ENCODE measurements around the gene GCHFR. TPM values are rescaled to one million over a fixed set of nuclear protein-coding genes. Genes with fewer than 3 reads are reported as not detected.

Gene GCHFR
- total RNA-seq, result 28.4 and 29.1 TPM in 2 replicates

DNA sequence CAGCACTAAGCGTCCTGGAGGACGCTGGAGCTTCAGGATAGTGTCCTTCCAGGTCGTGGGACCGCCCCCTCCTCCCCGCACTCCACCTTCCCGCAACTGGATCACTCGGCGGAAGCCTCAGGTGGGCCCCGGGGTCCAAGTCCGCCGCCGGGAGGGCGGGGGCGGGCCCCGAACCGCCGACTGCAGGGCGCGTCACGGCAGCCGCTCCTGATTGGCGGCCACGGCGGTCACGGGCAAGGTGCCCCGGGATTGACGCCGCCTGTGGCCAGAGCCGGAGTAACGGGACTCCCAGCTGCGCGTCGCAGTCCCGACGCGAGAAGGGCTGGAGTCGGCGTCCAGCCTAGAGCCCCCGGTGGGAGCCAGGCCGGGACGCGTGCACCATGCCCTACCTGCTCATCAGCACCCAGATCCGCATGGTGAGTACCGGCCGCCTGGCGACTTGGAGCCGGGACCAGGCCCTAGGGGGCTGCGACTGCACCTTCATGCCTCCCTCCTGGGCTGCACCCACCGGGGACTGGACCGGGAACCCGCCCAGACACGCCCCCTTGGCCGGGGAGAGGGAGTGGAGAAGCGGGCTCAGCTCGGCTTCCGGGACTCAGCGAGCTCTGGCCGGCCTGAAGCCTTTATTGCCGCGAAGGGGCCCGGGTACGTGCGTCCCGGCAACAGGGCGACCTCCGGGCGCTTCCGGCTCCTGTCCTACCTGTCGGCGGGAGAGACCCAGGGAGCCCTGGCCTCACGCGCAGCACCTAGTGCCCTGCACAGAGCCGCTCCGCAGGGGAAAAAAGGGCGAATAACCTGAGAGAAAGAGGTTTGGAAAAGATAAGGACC, at the start of gene GCHFR:
Gene GCHFR, plus strand, starts transcription at position 268 of the 828 bp plus-strand sequence. Its CDS starts 113 bp downstream, at position 381.
- intact Hi-C loops (cut with micrococcal nuclease), result loop anchor here (1.0 to 5.0 kb wide), 3 partner anchors 43 to 382 kb away; partner anchors contain the start of genes CHAC1, DNAJC17, KNSTRN and ZFYVE19

DNA sequence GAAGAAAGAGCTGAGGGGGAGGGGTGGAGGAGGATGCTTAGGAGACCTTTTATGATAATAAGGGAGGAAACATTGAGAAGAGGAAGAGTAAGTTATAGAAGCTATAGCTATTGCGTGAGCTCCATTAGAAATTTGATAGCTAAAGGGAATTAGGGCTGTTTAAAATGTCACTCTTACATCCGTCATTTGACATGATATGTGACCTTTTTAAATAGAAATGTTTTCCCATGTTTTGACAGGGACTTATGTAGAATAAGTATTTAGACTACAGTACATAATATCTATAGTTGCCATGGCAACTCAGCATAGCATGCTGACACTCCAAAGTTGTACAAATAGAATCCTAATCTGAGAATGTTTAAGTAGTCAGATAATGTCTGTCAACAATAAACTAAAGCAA, 49.7 kb upstream of the GCHFR start:
- intact Hi-C loops (cut with micrococcal nuclease), result no loop called here

DNA sequence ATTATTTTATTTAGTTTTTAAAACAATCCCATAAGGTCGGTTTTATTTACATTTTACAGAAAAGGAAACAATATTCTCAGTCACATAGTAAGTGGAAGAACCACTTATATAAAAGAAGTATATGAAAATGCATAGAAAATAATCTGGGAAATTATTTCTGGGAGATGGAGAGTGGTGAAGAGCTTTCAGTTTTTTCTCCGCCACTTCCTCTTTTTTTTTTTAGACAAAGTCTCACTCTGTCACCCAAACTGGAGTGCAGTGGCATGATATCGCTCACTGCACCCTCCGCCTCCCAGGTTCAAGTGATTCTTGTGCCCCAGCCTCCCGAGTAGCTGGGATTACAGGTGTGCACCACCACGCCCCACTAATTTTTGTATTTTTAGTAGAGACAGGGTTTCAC, 47.7 kb upstream of the GCHFR start:
- intact Hi-C loops (cut with micrococcal nuclease), result no loop called here

DNA sequence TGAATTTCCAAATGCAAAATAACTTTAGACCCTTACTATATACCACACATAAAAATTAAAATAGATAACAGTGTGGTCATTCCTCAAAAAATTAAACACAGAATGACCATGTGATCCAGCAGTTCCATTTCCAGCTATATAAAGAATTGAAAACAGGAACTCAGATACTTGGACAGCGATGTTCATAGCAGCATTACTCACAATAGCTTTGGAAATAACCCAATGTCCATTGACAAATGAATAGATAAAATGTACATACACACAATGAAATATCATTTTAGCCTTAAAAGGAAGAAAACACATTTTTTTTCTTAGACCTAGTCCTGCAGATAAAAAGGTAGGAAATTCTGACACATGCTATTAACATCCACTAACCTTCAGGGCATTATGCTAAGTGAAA, 42.2 kb upstream of the GCHFR start:
- intact Hi-C loops (cut with micrococcal nuclease), result no loop called here

DNA sequence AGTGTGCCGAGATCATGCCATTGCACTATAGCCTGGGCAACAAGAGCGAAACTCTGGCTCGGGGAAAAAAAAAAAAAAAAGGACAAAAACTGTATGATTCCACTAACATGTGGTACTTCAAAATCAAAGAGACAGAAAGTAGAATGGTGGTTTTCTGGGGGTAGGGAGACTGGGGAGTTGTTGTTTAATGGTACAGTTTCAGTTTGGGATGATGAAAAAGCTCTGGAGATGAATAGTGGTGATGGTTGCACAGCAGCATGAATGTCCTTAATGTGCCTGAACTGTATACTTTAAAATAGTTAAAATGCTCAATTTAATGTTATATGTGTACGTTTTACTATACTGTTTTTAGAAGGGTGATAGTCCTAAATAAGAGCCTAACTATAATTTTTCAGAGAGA, 41.5 kb upstream of the GCHFR start:
- intact Hi-C loops (cut with micrococcal nuclease), result no loop called here

DNA sequence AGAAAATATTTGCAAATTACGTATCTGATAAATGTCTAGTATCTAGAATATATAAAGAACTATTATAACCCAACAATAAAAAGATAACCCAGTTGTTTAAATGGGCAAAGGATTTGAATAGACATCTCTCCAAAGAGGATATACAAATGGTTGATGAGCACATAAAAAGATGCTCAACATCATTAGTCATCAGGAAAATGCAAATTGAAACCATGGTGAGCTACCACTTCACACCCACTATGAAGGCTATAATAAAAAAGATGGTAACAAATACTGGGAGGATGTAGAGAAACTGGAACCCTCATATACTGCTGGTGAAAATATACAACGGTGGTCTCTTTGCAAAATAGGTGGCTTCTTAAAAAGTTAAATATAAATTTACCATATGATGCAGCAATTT, 40.9 kb upstream of the GCHFR start:
- intact Hi-C loops (cut with micrococcal nuclease), result no loop called here

DNA sequence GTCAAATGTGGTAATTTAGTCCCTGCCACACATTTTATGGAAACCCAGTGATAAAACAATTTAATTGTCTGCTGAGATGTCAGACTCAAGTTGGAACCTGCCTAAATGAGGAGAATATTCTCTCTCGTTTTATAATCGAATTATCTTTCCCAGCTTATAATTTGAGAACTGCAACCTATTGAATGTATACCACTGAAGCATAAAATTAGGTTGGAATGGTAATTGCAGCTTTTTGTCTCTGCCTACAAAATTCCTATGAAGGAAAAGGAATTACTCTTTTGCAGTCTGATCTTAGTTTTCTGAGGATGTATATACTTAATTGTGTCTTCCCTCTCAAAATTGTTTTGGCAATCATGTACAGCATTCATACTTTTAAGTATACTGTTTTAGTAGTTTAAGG, 39.9 kb upstream of the GCHFR start:
- intact Hi-C loops (cut with micrococcal nuclease), result no loop called here

DNA sequence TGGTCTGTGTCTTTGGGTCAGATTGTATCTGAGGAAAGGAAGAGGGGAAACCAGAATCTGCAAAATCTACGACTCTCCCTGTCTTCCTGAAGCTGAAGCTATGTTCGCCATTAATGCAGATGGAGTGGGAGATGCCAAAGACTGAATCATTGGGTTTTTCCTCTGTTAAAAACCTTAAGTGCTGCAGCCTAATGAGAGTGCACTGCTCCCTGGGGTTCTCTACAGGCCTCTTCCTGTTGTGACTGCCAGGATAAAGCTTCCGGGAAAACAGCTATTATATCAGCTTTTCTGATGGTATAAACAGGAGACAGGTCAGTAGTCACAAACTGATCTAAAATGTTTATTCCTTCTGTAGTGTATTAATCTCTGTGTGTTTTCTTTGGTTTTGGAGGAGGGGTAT, 32.8 kb upstream of the GCHFR start:
- intact Hi-C loops (cut with micrococcal nuclease), result no loop called here

DNA sequence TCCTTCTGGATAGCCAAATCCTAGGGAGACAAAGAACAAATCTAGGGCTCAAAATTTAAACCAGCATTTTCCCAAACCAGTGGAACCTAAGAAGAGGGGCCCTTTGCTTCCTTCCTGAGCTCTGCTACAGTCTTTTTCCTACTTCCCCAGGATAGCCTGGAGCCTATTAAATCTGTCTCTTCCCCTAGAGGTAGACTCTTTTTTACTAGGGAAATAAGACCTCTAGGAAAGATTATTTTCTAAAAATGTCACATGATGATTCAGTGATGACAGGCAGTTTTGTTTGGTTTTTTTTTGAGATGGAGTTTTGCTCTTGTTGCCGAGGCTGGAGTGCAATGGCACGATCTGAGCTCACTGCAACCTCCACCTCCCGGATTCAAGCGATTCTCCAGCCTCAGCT, 27.3 kb upstream of the GCHFR start:
- intact Hi-C loops (cut with micrococcal nuclease), result no loop called here

DNA sequence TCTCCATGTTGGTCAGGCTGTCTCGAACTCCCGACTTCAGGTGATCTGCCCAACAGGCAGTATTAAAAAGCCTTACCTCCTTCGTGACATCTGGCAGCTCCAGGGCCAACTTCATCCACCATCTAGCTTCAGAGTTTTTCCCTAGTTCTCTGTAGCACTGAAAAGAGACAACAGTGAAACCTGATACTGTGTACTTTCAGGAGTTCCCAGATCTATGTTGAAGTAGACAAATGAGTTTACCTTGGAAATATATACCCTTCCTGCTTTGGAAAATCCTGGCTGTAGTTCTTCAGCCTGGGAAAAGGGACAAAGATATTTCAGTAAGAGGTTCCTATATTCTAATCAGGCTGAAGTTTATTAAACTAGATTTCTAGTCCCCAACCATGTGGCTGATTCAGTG, 26.8 kb upstream of the GCHFR start:
- intact Hi-C loops (cut with micrococcal nuclease), result no loop called here

DNA sequence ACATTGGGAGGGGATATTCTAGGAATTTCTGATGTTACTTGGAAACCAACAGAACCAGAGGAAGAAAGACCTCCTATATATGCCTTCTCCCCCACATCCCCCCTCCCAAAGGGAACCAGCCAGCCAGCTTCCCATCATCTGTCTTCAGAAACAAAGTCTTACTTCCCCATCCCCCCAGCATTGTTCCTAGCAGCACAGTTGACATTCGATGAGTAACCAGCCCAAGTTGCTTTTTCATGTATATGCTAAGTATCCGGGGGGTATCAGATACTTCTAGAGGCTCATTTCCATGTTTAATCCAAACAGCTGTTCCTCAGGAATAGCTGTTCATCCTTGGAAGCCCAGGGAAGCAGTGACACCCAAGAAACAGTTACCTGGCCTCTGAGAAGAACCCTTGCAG, 24.8 kb upstream of the GCHFR start:
- intact Hi-C loops (cut with micrococcal nuclease), result no loop called here

DNA sequence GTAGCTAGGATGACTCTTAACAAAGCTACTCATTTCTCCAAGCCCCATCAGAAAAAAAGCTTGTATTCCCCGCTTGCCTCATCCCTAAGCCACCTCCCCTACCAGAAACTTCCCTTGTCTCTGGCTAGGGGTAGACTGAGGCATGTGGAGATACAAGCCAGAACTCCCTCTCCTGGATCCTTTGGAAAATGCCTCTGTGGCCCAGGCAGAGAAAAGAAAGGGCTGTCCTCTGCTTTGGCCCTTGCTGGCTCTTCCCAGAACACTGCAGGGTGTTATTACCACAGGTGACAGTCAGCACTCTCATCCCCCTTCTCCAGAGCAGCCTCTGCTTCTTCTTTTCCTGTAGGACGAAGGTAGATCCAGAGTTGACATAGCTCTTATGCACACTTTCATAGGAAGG, 24.0 kb upstream of the GCHFR start:
- intact Hi-C loops (cut with micrococcal nuclease), result loop anchor here (5.0 kb wide), 1 partner anchor 173 kb away; the partner anchor contains the start of genes CCDC32 and RPUSD2

DNA sequence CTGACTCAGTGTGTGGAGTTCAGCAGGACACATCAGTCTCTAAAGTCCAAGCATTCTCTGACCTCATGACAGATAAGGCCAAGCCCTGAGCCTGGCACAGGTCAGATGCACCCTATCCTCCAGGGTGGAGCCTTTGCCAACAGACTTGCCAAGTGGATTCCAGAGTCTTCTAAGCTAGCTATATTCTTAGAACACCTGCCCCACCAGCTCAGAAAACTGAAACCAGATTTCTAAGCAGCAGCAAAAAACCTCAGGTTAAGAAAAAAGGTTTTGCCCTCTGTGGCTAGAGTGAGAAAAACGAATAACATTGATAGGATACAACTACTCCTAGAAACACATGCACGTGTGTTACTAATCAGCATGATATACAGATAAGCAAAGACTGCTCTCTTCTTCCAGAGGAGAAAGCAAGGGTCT, 20.4 kb upstream of the GCHFR start:
- intact Hi-C loops (cut with micrococcal nuclease), result loop anchor here (5.0 kb wide), 1 partner anchor 176 kb away; the partner anchor contains the start of genes CCDC32 and RPUSD2

DNA sequence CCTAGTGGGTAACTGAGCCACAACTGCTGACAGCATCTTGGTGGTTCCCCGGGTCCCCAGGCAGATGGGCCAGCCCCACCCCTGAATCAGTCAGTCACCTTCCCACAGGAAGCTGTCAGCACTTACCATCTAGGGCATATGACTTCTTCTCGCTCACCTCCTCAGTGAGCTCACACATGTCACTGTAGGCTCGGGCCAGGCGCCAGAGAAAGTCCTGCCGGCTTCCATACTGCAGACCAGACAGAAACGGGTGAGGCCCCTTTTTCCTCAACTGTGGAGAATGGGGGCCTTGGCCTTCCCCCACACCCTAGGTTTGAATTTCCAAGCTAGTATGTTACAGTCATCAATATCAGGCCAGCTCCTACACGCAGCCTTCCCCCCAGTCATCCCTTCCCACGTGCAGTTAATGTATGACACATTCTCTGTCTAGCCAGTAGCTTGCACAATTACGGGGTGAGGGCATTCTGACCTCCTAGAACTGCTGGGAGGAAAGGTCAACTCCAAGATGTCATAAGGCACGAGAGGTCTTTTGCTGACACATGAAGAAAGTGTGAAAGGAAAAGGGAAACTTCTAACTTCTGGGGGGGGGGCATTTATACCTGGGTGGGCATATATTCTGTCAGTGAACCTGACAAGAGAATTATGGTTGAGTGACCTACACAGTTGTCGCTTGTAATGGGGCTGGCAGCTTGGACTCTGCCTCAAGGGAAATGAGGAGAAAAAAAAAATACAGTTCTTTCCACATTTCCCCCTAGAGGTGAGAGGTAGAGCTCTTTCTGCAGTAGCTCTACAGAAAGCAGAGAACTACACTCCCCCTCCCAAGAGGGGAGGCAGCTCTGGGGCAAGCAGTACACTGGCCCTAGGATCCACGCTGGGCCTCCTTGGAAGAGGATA, 19.7 kb upstream of the GCHFR start:
- intact Hi-C loops (cut with micrococcal nuclease), result loop anchor here (1.0 to 5.0 kb wide), 5 partner anchors 11 to 177 kb away; partner anchors contain the start of genes CCDC32, RAD51, RMDN3 and RPUSD2

DNA sequence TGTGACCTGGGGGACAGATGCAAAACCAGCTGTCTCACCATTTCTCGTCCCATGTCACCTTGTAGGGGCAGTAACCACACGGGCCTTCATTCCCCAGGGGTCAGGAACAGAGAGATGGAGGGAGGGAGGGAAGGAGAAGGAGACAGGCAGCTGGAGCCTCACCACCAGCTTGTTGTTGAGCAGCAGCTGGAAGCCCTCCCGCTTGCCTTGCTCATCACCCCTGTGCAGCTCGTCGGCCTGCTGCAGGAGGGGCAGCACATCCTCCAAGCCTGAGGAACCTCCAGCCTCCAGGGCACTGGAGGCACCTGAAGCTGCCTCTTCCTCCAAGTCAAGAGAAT, 19.1 kb upstream of the GCHFR start:
- intact Hi-C loops (cut with micrococcal nuclease), result loop anchor here (1.0 to 5.0 kb wide), 5 partner anchors 11 to 177 kb away; partner anchors contain the start of genes CCDC32, RAD51, RMDN3 and RPUSD2

DNA sequence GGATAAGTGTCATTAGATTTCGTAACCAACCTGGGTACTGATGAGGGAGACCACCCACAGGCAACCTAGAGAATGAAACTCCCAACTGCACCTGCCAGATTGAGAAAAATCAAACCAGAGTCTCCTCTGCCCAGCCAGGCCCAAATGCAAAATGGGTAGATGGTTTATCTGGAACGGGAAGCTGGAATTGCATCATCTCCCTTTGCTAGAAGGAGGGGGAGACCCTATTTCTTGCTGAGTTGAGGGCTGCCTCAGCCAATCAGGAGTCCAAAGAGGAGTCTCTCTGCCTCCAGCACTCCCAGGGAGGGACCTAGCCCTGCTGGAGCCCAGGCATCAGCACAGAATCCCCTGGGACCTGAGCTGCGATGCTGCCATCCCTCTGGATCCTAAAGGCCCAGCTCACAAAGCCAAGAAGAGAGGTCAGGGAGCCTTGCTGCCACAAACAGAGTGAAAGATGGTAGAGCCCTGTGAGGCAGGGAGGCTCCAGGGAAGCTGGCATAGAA, 16.9 kb upstream of the GCHFR start:
- intact Hi-C loops (cut with micrococcal nuclease), result no loop called here

DNA sequence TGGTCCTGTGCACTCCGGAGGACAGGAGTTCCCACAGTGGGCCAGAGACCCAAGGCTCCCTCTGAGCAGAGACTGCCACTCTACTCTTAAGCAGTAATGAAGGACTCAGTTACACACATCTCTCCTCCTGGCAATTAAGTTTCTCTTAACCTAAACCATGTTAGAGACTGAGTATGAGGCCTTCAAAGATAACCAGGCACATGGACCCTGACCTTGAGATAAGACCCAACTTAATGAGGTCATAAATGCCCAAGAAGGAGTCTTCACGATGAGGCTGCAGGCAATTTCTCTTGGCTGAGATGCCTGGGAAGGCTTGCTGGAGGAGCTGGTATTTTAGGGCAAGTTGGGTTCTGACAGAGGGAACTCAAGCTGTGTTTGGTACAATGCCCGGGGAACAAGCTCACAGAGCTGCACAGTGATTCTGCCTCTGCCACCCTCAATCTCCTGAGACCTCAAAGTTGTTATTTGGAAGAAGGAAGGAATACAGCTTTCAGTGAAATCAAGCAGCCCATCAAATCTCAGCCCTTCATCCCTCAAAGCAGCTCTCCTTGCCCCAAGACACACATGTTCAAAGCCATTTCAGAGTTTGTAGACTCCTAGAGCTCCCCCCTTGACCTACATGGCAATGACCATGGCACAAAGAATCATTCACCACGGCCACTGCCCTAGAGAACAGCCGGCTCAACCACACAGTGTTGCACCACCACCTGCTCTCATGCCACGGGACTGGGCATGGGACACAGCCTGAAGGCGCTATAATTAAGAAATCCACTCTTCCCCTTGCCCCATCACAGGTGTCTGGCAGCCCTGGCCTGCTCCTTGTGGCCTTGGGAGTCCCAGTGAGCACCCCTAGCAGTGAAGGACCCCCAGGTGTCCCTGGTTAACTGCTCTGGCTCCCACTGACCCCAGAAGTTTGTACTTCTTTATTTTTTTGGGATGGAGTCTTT, 15.9 kb upstream of the GCHFR start:
- intact Hi-C loops (cut with micrococcal nuclease), result no loop called here

DNA sequence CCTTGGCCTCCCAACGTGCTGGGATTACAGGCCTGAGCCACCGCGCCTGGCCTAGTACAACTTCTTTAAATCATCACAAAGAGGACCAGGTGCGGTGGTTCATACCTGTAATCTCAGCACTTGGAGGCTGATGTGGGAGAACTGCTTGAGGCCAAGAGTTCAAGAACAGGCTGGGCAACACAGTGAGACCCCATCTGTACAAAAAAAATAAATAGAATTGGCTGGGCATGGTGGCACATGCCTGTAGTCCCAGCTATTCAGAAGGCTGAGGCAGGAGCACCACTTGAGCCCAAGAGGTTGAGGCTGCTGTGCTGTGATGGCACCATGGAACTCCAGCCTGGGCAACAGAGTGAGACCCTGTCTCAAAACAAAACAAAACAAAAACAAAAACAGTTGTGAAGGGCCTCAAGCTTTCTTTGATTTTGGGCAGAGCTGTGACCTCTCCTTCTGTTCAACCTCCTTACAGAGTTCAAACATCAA, 14.7 kb upstream of the GCHFR start:
- intact Hi-C loops (cut with micrococcal nuclease), result no loop called here

DNA sequence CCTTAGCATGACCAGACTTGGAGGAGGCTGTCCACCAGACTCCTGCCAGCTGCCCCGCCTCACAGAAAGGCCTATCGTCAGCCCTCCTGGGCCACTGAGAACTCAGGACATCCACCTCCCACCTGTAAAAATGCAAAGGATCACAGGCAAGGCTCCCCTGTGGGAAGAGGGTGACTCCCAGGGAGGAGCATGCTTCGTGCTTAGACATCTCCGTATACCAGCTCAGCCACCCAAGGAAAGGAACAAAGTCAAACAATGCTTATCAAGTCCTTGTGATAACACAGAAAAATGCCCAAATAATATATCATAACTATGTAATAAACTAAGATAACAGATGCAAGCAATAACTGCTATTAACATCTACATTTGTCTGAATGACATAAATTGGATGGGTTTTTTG, 13.0 kb upstream of the GCHFR start:
- intact Hi-C loops (cut with micrococcal nuclease), result no loop called here

DNA sequence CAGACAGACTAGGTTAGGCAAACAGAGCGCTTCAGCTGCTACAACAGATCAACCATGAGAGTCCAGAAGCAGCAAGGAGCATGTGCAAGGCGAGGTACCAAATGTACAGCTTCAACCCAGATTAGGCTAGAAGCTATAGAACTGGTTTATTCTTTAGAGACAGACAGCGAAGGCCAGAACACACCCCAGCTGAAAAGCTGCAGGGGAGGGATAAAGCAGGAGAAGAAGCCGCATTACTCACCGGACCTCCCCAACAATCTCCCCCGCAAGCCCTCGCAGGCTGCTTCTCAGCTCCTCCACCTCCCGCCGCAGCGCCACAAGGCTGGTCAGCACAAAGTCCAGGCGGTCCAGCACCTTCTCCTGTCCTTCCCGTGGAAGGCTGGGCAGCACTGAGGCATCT, 12.1 kb upstream of the GCHFR start:
- intact Hi-C loops (cut with micrococcal nuclease), result no loop called here

DNA sequence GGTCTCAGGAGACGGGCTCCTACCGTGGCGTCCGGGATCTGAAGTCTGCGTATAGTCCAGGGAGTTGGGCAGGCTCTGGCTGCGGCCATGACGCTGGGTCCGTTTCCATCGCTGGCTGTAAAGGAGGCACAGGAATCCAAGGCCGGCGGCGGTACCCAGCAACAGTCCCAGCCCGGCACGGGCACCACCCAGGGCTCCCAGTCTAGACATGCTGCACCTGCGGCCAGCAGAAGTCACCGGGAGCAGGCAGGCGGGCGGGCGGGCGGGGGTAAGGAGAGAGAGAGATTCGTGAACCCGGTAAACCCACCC, 9.3 kb upstream of the GCHFR start:
- intact Hi-C loops (cut with micrococcal nuclease), result loop anchor here (2.0 kb wide), 4 partner anchors 28 to 190 kb away; partner anchors contain the start of genes CCDC32 and KNL1

Data from T-helper 1 cell treated with Interleukin-12 subunit alpha and Interleukin-12 subunit beta and Interleukin-4 antibody, amounts not matched to agents 30 ng/mL and 1 ng/mL, for 36 hours (primary cell).